ENCODE data around the gene PRDM7. TPM values are rescaled to one million over a fixed set of nuclear protein-coding genes. Genes with fewer than 3 reads are reported as not detected.

The PRDM7 gene
- total RNA-seq, 1 donor from 2014 or later, result not detected

DNA sequence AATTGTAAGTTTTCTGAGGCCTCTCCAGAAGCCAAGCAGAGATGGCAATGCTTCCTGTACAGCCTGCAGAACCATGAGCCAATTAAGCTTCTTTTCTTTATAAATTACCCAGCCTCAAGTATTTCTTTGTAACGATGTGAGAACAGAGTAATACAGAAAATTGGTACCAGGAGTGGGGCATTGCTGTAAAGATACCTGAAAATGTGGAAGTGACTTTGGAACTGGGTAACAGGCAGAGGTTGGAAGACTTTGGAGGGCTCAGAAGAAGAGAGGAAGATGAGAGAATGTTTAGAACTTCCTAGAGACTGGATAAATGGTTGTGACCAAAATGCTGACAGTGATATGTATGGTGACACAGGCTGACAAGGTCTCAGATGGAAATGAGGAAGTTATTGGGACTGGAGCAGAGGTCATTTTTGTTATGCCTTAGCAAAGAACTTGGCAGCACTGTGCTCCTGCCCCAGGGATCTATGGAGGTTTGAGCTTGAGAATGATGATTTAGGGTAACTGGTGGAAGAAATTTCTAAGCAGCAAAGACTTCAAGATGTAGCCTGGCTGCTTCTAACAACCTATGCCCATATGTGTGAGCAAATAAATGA is 23.1 kb downstream of the PRDM7 start:
- DNase-seq (ENCODE audit: extremely low spot score, unreplicated experiment), result no peak
- Mint-ChIP-seq H3K27ac (ENCODE audit: unreplicated experiment) (no peak overlapping the region), H3K4me3 (ENCODE audit: unreplicated experiment) (no peak overlapping the region), H3K4me1 (ENCODE audit: unreplicated experiment) (no peaks in the 10 kb centered on the region), H3K27me3 (ENCODE audit: unreplicated experiment) (peaks cover 2% of the 10 kb centered on the region), H3K9me3 (ENCODE audit: unreplicated experiment) (peaks cover 20% of the 10 kb centered on the region), H3K36me3 (ENCODE audit: unreplicated experiment) (peaks cover 5% of the 10 kb centered on the region)
- TF ChIP-seq, protein P1, sequence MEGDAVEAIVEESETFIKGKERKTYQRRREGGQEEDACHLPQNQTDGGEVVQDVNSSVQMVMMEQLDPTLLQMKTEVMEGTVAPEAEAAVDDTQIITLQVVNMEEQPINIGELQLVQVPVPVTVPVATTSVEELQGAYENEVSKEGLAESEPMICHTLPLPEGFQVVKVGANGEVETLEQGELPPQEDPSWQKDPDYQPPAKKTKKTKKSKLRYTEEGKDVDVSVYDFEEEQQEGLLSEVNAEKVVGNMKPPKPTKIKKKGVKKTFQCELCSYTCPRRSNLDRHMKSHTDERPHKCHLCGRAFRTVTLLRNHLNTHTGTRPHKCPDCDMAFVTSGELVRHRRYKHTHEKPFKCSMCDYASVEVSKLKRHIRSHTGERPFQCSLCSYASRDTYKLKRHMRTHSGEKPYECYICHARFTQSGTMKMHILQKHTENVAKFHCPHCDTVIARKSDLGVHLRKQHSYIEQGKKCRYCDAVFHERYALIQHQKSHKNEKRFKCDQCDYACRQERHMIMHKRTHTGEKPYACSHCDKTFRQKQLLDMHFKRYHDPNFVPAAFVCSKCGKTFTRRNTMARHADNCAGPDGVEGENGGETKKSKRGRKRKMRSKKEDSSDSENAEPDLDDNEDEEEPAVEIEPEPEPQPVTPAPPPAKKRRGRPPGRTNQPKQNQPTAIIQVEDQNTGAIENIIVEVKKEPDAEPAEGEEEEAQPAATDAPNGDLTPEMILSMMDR (IDR thresholded peaks at IDR 0.05), result no peak

DNA sequence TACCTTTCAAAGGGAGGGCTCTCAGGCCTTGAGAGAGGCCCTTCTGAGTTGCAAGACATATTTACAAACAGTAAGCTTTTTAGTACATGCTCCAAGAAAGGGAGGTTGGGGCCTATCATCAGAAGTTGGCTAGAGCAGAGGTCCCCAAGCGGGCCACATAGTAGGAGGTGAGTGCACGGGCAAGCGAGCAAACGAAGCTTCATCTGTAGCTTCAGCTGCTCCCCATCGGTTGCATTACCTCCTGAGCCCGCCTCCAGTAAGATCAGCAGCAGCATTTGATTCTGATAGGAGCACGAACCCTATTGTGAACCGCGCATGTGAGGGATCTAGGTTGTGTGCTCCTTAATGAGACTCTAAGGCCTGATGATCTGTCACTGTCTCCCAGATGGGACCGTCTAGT is 26.2 kb downstream of the PRDM7 start:
- TF ChIP-seq, protein P1 (IDR thresholded peaks at IDR 0.05), result no peak
- peaks cover 20% of the 10 kb centered on the region for H3K9me3 Mint-ChIP-seq (ENCODE audit: unreplicated experiment)
- H3K27ac Mint-ChIP-seq (ENCODE audit: unreplicated experiment), result no peak overlapping the region
- DNase-seq (ENCODE audit: extremely low spot score, unreplicated experiment), result no peak
- peaks cover 5% of the 10 kb centered on the region for H3K36me3 Mint-ChIP-seq (ENCODE audit: unreplicated experiment)
- H3K4me3 Mint-ChIP-seq (ENCODE audit: unreplicated experiment), result no peak overlapping the region
- peaks cover 8% of the 10 kb centered on the region for H3K4me1 Mint-ChIP-seq (ENCODE audit: unreplicated experiment)
- H3K27me3 Mint-ChIP-seq (ENCODE audit: unreplicated experiment), result no peaks in the 10 kb centered on the region

- peaks cover 2% of the 10 kb centered on the region for H3K36me3 Mint-ChIP-seq (ENCODE audit: unreplicated experiment)
- H3K27ac Mint-ChIP-seq (ENCODE audit: unreplicated experiment), result no peak overlapping the region
- H3K4me1 Mint-ChIP-seq (ENCODE audit: unreplicated experiment), result peaks cover 8% of the 10 kb centered on the region
- DNase-seq (ENCODE audit: extremely low spot score, unreplicated experiment), result no peak
- H3K4me3 Mint-ChIP-seq (ENCODE audit: unreplicated experiment), result no peak overlapping the region
- no peaks in the 10 kb centered on the region for H3K27me3 Mint-ChIP-seq (ENCODE audit: unreplicated experiment)
- peaks cover 7% of the 10 kb centered on the region for H3K9me3 Mint-ChIP-seq (ENCODE audit: unreplicated experiment)
- TF ChIP-seq, protein P1 (IDR thresholded peaks at IDR 0.05), result no peak
Measured at GRCh38 chr16:90048737-90049330, 28.3 kb downstream of the PRDM7 start.

GRCh38 chr16:90048347-90048722 is 28.8 kb downstream of the PRDM7 start:
- Mint-ChIP-seq H3K27ac (ENCODE audit: unreplicated experiment) (no peak overlapping the region), H3K4me3 (ENCODE audit: unreplicated experiment) (no peak overlapping the region), H3K36me3 (ENCODE audit: unreplicated experiment) (peaks cover 2% of the 10 kb centered on the region), H3K27me3 (ENCODE audit: unreplicated experiment) (no peaks in the 10 kb centered on the region), H3K4me1 (ENCODE audit: unreplicated experiment) (peaks cover 8% of the 10 kb centered on the region), H3K9me3 (ENCODE audit: unreplicated experiment) (peaks cover 5% of the 10 kb centered on the region)
- TF ChIP-seq, protein P1 (IDR thresholded peaks at IDR 0.05), result no peak
- no peak for DNase-seq (ENCODE audit: extremely low spot score, unreplicated experiment)

DNA sequence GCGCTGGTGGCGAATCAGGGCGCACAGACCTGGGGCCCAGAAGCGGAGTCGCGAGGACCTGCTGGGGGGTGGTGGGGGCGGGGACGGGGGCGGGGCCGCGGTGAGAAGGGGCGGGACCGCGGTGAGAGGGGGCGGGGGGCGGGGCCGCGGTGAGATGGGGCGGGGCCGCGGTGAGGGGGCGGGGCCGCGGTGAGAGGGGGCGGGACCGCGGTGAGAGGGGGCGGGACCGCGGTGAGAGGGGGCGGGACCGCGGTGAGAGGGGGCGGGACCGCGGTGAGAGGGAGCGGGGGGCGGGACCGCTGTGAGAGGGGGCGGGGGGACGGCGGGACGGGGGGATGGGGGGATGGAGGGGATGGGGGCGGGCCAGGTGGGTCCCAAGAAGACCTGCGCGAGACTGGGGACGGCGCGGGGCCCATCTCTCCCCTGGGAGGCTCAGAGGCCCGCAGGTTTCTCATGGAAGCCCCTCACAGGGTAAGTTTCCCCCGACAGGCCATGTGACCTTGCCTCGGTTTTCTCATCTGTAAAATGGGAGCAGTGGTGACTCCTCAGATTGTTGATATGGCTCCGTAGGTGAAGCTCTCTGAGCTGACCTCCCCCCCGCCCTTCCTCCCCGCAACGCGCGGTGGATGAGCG is 29.3 kb downstream of the PRDM7 start:
- H3K27ac Mint-ChIP-seq (ENCODE audit: unreplicated experiment), result no peak overlapping the region
- H3K9me3 Mint-ChIP-seq (ENCODE audit: unreplicated experiment), result no peaks in the 10 kb centered on the region
- TF ChIP-seq, protein P1 (IDR thresholded peaks at IDR 0.05), result no peak
- no peak for DNase-seq (ENCODE audit: extremely low spot score, unreplicated experiment)
- H3K36me3 Mint-ChIP-seq (ENCODE audit: unreplicated experiment), result no peaks in the 10 kb centered on the region
- H3K4me3 Mint-ChIP-seq (ENCODE audit: unreplicated experiment), result no peak overlapping the region
- no peaks in the 10 kb centered on the region for H3K27me3 Mint-ChIP-seq (ENCODE audit: unreplicated experiment)
- H3K4me1 Mint-ChIP-seq (ENCODE audit: unreplicated experiment), result peaks cover 8% of the 10 kb centered on the region
